SU-DHL-6 (cell line): ENCODE data around the gene TNRC6B.

Source experiments
- CTCF ChIP-seq: fragments of 200-600 bp; sonication (generic); IDR thresholded peaks from one replicate; pipeline ENCODE4 v1.5.1; 2017; ENCODE audit warnings: antibody characterized with exemption, mild to moderate bottlenecking, low read length, moderate library complexity; ENCODE audit not compliant: insufficient read depth, poor library complexity, severe bottlenecking
- EZH2phosphoT487 ChIP-seq: fragments of 200-600 bp; sonication (generic), shearing (Covaris generic); conservative IDR thresholded peaks from 2 replicates; pipeline ENCODE4 v1.6.1; 2018; ENCODE audit warnings: mild to moderate bottlenecking, antibody characterized with exemption, low read length, moderate library complexity, mixed read lengths

- TF ChIP-seq CTCF = no peak
- TF ChIP-seq EZH2phosphoT487 = no peak
Measured at GRCh38 chr22:40194656-40195055, 16.9 kb downstream of the TNRC6B start.
